NCI-H1694 treated with DMSO at 0.1 percent for 48 hours (cell line): ENCODE data around the gene INHBB.
"Not testable (repeated sequence)": the region's sequence is repeated elsewhere in the genome, so short reads cannot be mapped to it uniquely, and the experiment has no call there.

Source experiments
- DNase-seq: peaks from one replicate; lab custom pipeline; 2025; lab: John Stamatoyannopoulos, UW

INHBB gene

DNA sequence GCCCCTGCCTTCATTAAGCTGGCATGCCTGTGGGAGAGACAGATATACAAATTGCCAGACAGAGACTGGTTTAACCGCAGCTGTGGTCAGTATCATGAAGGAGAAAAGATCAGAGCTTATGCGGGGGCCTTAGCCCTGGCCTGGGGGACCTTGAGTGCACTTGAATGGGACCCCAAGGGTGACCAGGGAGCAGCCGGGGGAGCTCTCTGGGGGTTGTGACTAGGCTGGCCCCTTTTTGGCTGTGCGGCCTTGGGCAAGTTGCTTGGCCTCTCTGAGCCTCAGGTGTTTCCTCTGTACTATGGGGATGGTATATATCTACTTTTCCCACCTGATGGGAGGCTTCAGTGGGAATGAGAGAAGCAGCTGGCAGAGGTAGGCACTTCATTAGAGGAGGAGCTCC lies 35.7 kb downstream of the INHBB start:
- DNase-seq: no peak

DNA sequence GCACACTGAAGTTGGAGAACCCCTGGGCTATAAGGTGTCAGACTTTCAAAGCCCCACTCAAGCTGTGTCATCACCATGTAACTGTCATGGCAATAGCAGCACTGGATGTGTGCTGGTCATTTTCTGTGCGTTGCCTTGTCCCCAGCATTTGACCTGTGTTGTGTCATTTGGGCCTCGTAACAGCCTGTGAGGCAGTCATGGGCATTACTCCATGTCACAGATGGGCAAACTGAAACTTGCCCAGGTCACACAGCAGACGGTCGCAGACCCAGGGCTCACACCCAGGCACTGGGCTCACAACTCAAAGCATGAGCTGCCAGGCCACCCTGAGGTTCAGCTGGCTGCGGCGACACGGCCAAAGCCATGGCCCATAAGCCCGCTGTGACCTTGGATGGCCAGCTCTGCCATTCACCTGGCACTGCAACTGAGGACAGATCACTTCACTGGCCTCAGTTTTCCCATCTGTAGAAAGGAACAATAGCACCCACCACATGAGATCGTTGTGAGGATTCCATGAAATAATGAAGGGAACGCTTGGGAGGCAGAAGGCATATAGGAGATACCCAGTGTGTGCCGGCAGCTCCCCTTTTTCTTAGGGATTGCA lies 36.7 kb downstream of the INHBB start:
- no peak for DNase-seq

DNA sequence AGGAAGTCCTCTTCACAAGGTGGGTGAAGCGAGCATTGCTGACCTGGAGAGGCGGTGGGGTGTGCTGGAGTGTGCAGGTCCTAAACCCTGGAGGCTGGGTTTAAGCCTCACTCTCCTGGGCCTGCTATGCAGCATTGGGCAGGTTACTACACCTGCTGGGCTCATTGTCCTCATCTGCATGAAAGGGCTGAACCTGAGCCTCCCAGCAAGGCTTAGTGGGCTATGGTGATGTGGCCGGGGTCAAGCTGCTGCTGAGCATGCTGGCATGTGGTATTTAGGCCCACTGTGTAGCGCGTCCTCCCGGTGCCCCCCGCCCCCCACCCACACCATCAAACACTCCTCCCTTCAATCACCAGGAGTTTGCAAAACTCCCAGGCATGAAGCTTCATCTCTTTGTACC lies 37.3 kb downstream of the INHBB start:
- no peak for DNase-seq

DNA sequence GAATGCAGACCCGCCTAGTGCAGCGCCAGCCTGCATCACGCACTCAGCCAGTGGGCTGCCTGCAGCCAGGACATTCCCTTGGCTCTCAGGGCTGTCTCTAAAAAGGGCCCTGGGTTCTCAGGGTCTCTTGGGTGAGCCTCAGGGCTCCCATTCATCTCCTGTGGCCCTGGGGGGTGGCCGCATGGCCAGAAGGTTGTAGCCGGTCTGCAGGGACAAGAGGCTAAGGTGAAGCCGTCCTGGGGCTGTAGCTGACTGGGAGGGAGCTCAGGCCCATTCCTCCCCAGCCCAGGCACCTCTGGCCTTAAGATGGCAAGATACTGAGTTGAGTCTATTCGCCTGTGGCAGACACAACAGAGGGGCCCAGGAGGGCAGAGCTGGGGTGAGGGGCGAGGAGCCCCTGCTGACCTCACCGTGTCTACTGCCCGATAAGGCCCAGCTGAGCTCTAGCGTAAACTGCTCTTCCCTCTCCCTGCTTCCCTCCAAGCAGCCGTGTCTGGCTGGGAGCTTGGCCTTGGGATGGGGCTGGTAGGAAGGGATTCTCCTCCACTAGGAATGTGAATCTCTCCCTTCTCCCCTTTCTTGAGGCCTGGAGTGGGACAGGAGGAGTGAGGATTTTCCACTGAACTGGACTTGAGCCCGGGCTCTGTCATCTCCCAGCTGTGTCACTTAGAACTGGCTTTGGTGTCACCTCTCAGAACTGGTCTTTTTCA lies 37.9 kb downstream of the INHBB start:
- no peak for DNase-seq

DNA sequence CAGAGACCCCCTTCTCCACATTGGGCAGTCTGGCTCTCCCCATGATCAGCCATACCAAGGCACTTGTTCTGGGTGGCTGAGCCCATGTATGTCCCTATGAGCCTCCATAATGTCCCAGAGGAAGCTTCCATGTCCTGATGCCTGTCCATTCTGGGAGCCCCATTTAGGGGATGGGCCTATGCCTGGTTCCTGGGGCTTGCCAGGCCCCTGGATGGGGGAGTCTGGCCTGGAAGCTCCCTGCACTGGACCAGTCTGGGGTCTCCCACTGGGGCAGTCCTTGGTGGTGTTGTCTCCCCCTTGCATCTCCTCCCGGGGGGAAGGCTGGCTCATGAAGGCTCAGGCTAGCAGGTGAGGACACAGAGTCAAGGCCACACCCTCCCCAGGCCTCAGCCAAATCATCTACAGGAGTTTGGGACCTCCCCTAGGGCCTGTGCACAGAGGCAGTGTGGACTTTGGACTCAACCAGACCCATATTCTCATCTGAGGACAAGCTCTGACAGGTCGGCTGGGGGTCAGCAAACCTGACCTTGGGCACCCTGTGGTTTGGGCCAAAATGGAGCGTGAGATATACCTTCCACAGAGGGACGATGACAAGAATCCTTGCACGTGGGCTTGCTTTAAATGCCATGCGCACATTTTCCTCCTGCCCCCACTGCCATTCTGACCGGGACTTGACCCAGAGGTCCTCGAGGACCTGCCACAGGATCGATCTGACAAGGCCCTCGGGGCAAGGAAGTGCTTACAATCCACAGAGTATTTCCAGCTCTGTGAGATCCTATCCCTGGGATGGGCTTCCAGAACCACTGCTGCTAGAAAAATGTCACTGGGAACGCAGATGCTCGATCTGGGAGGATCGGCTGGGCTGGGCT lies 38.8 kb downstream of the INHBB start:
- DNase-seq: no peak

DNA sequence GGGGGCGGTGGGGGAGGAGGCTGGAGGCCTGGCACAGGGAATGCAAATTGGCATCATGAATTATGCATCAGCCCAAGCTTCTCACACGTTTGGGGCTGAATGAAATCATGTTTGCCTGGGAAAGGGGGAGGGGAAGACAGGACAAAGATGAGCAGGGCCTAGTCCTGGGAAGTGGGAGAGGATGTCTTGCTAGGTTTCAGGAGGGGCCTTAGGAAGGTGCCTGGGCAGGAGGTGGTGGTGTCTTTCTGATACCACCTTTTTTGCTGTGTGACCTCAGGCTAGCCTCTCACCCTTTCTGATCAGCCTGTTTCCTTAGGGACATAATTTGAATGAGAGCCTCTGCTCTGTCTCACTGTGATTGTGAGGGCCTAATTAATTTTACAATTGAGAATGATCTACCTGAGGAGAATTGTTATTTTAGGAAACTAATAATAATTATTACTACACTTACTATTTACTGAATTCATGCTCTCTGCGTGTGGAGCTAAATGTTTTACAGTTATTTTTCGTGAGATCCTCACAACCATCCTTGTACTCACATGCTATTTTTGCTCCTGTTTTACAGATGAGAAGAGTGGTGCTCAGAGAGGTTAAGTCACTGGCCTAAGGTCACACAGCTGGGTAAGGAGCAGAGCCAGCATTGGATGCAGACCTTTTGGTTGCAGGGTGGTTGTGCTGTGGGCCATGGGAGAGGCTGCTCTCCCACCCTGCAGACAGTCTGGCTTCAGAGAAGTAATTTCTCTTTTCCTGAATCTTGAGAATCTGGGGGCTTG lies 39.6 kb downstream of the INHBB start:
- DNase-seq: no peak

DNA sequence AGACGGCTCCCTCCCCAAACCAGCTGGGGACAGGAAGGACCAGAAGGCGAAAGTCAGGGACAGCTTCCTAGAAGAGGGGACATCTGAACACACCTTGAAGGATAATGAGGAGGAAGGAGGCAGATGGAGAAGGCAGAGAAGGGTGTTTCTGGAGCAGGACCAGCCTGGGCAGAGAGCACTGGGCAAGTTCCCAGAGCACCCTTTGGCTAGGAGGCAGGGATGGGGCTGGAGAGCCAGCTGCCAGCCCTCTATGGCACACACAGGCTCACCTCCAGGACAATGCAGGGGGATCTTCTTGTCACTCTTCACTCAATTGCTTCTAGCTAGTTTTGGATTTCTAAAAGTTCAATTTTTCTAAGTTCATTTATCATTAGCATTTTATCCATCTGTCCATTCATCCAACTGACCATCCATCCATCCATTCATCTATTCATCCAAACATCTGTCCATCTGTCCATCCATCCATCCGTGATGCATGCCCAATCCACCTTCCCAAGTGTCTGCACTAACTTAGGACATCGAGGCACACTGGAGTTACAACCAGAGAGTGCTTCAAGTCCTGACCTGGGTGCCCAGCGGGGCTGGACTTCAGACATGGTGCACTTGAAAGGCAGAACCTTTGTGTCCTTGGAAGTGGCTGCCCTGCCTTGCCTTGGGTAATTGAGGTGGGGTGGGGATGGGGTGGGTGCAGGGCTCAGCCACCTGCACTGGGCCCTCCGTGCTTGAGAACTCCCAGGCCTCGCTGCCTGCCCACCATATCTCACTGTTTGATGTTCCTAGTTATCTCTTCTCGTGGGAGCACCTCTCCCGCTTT lies 42.5 kb downstream of the INHBB start:
- no peak for DNase-seq

DNA sequence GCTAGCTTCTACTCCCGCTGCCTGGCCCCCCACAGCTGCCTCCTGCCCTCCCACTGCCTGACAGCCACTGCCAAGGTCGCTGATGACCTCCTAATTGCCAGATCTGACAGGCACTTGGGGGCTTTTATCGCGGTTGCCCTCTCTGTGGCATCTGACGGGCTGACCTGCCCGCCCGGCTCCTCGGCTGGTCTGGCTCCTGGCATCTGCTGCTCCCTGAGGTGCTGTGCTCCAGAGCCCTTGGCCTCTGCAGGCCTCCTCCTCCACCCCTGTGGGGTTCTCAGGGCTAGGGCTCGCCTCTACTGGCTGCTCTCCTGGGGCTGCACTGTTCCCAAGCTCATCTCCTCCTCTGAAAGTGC lies 43.1 kb downstream of the INHBB start:
- no peak for DNase-seq

DNA sequence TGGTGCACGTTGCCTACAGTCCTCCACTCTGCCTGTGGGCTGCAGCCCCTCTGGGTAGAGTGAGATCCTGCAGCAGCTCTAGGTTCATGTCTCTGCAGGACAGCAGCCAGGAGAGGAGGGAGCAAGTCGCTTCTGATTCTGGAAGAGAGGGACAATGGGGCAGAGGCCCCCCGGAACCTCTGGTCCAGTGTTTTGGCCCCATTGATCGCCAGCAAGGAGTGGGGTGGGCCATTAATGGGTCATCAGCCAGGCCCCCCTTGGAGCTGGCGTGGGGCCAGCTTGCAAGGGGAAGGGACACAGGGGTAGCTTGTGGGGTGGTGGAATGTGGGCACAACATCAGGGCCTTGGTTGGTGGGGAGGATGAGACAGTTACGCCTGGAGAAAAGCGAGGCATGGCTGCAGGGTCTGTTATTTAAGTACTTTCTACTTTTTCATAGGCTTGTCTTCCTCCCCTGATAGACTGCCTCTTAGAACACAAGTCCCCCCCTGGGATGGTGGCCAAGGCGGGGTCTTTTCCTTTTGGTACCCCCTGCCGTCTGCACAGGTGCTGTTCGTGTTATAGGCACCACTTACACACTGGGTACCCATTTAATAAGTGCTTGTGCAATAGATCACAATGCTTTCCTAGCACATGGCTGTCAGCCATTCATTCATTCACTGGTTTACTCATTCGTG lies 44.6 kb downstream of the INHBB start:
- no peak for DNase-seq

DNA sequence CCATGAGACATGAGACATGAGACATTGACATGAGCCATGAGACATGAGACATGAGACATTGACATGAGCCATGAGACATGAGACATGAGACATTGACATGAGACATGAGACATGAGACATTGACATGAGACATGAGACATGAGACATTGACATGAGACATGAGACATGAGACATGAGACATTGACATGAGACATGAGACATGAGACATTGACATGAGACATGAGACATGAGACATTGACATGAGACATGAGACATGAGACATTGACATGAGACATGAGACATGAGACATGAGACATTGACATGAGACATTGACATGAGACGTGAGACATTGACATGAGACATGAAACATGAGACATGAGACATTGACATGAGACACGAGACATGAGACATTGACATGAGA lies 45.4 kb downstream of the INHBB start:
- DNase-seq: not testable (repeated sequence)

DNA sequence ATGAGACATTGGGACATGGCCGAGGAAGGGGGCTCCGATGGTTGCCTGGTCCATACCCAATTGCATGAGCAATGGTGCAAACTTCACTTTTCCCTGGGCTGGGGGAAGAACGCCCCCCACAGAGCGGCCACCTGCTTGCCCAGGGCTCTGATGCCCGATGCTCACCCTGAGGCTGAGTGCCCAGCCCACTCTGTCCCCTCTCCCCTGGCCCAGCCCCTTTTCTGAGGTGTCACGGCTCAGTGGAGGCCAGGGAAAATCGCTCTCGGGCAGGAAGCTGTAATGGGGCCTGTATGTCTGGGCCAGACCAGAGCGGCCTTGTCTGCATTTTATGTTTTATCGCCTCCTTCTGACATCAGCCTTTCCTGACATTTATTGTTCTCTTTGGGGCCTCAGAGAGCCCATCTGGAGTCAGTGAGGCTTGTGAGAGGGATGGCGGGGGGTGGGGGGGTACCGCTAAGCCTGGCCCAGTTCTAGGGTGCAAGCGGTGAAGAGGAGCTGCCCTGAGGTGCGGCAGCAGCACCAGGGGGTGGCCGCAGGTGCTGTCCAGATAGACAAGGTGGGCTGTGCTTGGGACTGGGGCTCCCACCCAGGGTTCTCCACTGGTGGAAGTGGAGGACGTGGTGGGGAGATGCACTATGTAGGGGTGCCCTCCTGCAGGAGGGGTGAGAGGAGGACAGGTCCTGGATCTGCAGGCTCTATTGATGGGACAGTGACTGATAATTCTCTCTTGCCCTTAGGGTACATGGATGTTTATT lies 46.2 kb downstream of the INHBB start:
- DNase-seq: no peak

DNA sequence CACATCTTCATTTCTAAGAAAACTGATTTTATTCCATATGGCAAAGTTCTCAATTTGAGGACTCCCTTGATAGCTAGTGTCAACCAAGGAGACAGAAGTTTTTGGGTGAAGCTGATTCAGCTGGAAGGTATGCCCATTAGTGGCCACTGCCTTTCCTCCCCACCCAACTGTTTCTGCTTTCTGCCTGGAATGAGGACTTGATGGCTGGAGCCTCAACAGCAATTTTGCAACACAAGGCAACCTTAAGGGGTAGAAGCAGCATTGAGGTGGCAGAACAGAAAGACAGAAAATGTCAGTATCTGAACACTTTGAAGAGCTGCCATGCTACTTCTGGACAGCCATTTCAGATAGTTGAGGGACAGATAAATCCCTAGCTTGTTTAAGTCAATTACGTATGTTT lies 47.0 kb downstream of the INHBB start:
- no peak for DNase-seq

DNA sequence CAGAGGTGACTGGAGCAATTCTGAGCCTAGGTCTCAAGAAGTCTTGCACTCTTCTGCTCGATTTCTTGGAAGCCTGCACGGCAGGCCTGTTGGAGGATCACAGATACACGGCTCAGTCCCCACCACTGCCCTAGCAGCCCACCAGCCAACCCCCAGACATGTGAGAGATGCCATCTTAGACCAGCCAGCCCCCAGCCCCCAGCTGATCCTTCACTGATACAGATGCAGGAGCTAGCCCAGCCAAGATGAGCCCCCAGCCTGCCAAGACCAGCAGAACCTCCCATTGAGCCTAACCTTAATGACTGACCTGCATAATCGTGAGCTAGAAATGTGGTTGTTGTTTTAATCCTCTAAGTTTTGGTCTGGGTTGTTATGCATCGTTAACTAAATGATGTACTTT lies 47.5 kb downstream of the INHBB start:
- DNase-seq: no peak

DNA sequence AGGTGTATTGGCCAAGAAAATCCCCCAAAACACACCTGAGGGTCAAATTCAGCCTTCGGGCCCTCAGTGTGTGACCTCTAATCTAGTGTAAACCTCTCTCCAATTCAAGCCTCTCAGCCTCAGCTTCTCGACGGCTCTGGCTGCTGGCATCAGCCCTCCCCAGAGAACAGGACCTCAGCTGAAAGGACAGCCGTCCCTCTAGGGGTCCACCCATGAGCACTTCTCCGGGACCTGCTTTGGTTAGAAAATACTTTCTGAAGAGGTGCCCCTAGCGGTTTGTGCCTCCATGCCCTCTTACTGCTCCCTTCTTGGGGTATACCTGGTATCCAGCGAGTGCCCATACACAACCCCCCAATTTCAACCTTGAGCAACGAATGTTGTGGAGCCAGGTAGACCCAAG lies 48.8 kb downstream of the INHBB start:
- DNase-seq: no peak

DNA sequence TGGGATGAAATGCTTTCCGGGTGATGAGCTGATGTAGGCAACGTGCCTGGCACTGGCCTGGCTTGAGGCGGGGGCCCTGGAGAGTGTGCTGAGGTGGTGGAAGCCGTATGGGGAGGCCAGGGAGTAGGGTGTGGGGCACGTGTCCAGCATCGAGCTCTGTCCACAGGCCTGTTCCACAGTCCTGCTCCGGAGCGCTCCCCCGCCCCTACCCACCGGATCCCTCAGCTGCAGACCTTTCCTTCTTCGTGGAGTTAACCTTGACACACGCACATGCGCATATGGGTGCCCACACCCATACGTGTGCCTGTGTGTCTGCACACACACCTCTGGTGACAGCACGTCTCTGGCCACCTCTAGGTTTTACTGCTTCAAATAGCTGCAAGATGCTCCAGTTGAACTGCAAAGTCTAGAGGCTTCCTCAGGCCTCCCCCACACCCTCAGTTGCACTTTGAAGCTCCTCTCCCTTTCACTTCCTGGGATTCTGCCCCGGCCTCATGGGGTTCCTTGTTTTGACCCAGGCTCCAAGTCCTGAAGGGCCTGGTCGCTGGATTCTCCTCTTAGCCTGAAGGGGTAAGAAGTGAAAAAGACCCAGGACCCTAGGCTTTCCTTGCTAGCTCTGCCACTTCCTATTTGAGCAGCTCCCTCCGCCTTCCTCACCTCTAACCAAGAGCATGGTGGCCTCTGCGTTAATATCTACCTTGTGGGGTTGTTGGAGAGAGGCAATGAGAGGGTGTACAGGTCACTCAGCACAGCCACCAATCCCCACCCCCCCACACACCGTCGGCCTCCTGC lies 49.5 kb downstream of the INHBB start:
- DNase-seq: no peak

DNA sequence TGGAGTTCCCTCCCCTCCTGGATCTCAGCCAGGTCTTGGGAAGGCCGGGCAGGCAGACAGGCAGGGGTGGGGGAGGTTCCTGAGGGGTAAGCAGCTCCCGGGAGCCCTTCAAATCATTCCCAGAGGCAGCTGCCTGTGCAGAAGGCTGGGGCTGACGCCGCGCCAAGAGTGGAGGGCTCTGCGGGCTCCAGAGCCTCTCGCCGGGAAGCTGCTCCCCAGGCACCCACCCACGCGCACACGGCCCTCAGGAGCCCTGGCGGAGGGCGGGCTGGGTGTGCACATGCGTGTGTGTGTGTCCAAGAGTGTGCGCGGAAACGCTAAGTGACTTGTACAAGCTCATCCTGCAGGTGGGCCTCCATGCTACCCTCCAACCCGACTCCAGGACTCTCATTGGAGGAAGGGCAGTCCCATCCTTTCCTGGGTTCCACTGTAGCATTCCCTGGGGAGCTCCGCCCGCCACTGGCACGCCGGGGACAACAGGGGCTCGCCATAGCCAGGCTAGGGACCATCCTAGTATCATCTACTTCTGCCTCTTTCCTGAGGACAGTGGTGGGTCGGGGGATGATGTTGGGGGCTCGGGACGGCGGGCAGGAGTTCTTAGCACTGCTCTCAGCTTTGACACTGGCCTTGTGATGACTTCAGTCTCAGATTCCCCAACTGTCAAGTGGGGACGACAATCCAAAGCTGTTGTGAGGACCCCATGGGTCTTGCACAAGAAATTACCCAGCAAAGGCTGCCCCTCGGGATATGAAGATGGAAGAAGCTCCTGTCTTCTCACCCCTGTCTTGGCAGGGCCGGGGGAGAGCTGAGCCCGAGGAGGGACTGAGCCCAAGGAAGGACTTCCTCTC lies 50.3 kb downstream of the INHBB start:
- peak; percentile 80 for DNase-seq

DNA sequence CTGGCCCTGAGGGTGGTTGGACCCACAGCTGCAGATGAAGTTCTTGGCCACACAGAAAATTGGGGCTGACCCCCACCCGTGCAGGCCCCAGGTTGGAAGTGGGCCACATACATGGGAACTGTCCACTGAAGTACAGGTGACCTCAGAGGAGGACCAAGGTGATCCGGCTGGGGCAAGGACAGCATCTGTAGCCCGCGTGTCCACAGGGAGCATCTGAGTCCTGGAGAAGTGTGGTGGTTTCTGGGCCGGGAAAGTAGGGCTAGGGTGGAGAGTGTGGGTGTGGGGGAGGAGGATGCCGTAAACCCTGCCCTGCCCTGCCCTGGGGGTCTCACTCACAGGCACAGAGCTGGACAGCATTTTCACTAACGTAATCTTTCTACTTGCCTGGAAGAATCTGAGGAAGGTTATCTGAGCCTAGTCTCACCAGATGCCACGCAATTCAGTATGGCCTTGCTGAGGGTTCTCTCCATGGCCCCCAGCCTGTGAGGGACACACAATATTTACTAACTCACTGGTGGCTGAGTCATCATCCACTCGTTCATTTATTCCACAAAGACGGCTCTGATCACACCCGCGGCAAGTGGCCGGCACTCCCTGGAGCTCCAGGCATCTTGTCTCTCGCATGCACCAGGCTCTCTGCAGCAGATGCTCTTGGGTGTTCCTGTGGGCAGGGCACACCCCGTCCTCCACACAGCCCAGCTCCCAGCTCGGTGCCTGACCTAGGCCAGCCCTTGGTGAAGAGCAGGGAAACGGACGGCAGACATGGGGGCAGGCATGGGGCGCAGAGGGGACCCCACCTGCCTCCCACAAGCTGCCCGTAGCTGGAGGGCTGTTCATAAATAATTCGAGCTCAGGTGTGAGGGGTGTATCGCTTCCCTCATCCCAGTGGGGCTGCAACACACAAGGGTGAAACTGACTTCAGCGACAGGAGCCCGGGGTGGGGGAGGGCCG lies 51.2 kb downstream of the INHBB start:
- no peak for DNase-seq
